DOHH2 (cell line): ENCODE measurements around the gene LAMC2.
"Not testable (repeated sequence)": the region's sequence is repeated elsewhere in the genome, so short reads cannot be mapped to it uniquely, and the experiment has no call there.

Experiments
- H3F3A ChIP-seq: fragments of 200-600 bp; sonication (generic), shearing (Covaris generic); 2 replicates; pipeline ENCODE4 v1.6.0; 2016; ENCODE audit warnings: antibody characterized with exemption, mild to moderate bottlenecking; ENCODE audit not compliant: control insufficient read depth, insufficient read depth
- H3K27ac ChIP-seq: fragments of 200-600 bp; sonication (generic); 2 replicates; pipeline ENCODE4 v1.5.1; 2014; ENCODE audit warnings: low read depth, mild to moderate bottlenecking, low read length, moderate library complexity
- H3K27me3 ChIP-seq: fragments of 200-600 bp; sonication (generic); 2 replicates; pipeline ENCODE4 v1.6.1; 2014; ENCODE audit warnings: mild to moderate bottlenecking, low read length, mixed read lengths; ENCODE audit not compliant: control insufficient read depth
- H3K36me3 ChIP-seq: fragments of 200-600 bp; sonication (generic); 2 replicates; pipeline ENCODE4 v1.6.1; 2014; ENCODE audit warnings: mild to moderate bottlenecking, low read length, moderate library complexity, mixed read lengths; ENCODE audit not compliant: control insufficient read depth
- H3K4me1 ChIP-seq: fragments of 200-600 bp; sonication (generic); 2 replicates; pipeline ENCODE4 v1.6.1; 2014; ENCODE audit warnings: mild to moderate bottlenecking, low read length, mixed read lengths; ENCODE audit not compliant: control insufficient read depth
- H3K4me2 ChIP-seq: fragments of 200-600 bp; sonication (generic); 2 replicates; pipeline ENCODE4 v1.6.0; 2014; ENCODE audit warnings: mild to moderate bottlenecking, low read length, moderate library complexity
- H3K4me3 ChIP-seq: fragments of 200-600 bp; sonication (generic); 2 replicates; pipeline ENCODE4 v1.5.1; 2014; ENCODE audit warnings: mild to moderate bottlenecking, low read length, mixed read lengths
- H3K79me2 ChIP-seq: fragments of 200-600 bp; sonication (generic); 2 replicates; pipeline ENCODE4 v1.6.1; 2014; ENCODE audit warnings: mild to moderate bottlenecking, low read length, mixed read lengths; ENCODE audit not compliant: control insufficient read depth
- H3K9me2 ChIP-seq: fragments of 200-600 bp; sonication (generic); replicated peaks from 2 replicates; pipeline ENCODE4 v1.6.1; 2014; ENCODE audit warnings: mild to moderate bottlenecking, low read length, mixed read lengths; ENCODE audit not compliant: control insufficient read depth
- H3K9me3 ChIP-seq: fragments of 200-600 bp; sonication (generic); 2 replicates; pipeline ENCODE4 v1.6.1; 2014; ENCODE audit warnings: antibody characterized with exemption, low read length, mixed read lengths; ENCODE audit not compliant: control insufficient read depth, insufficient read depth
- H4K20me1 ChIP-seq: fragments of 200-600 bp; sonication (generic); 2 replicates; pipeline ENCODE4 v1.6.0; 2014; ENCODE audit warnings: low read depth, mild to moderate bottlenecking, antibody characterized with exemption, low read length, moderate library complexity; ENCODE audit not compliant: control insufficient read depth, insufficient read depth
- EZH2phosphoT487 ChIP-seq: fragments of 200-600 bp; sonication (generic); IDR thresholded peaks from 2 replicates; pipeline ENCODE4 v1.6.1; 2017; ENCODE audit warnings: borderline replicate concordance, mild to moderate bottlenecking, antibody characterized with exemption, low read length, moderate library complexity, mixed read lengths
- TF ChIP-seq, protein P1 (sequence below): fragments of 200-600 bp; sonication (generic); IDR thresholded peaks from one replicate; pipeline ENCODE4 v1.5.1; 2014; ENCODE audit warnings: antibody characterized with exemption, mild to moderate bottlenecking, low read depth, low read length; ENCODE audit not compliant: poor library complexity, severe bottlenecking

LAMC2 gene

GRCh38 chr1:183239793-183240525, 53.9 kb downstream of the LAMC2 start:
- H3F3A ChIP-seq: no peaks in the 10 kb centered on the region
- H3K9me3 ChIP-seq: no peaks in the 10 kb centered on the region
- TF ChIP-seq, protein P1, sequence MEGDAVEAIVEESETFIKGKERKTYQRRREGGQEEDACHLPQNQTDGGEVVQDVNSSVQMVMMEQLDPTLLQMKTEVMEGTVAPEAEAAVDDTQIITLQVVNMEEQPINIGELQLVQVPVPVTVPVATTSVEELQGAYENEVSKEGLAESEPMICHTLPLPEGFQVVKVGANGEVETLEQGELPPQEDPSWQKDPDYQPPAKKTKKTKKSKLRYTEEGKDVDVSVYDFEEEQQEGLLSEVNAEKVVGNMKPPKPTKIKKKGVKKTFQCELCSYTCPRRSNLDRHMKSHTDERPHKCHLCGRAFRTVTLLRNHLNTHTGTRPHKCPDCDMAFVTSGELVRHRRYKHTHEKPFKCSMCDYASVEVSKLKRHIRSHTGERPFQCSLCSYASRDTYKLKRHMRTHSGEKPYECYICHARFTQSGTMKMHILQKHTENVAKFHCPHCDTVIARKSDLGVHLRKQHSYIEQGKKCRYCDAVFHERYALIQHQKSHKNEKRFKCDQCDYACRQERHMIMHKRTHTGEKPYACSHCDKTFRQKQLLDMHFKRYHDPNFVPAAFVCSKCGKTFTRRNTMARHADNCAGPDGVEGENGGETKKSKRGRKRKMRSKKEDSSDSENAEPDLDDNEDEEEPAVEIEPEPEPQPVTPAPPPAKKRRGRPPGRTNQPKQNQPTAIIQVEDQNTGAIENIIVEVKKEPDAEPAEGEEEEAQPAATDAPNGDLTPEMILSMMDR: no peak
- no peak for TF ChIP-seq EZH2phosphoT487
- H3K9me2 ChIP-seq: no peaks in the 10 kb centered on the region
- no peak overlapping the region for H3K27ac ChIP-seq
- H3K36me3 ChIP-seq: no peaks in the 10 kb centered on the region
- H3K27me3 ChIP-seq: peaks cover 28% of the 10 kb centered on the region
- no peaks in the 10 kb centered on the region for H3K4me1 ChIP-seq
- no peaks in the 10 kb centered on the region for H3K79me2 ChIP-seq
- H3K4me2 ChIP-seq: no peak overlapping the region
- H3K4me3 ChIP-seq: no peak overlapping the region
- no peaks in the 10 kb centered on the region for H4K20me1 ChIP-seq

DNA sequence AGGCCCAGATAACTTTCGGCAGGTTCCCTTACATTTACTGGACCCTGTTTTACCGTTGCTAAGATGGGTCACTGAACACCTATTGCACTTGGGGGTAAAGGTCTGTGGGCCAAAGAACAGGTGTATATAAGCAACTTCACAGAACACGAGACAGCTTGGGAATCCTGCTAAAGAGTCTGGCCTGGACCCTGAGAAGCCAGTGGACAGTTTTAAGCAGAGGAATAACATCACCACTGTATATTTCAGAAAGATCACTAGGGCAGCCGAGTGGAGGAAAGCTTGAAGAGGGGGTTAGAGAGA, 54.4 kb downstream of the LAMC2 start:
- Histone ChIP-seq H3K36me3 (no peaks in the 10 kb centered on the region), H3K4me1 (no peaks in the 10 kb centered on the region), H3K9me3 (no peaks in the 10 kb centered on the region), H4K20me1 (no peaks in the 10 kb centered on the region), H3K27ac (no peak overlapping the region), H3K4me3 (no peak overlapping the region), H3K9me2 (no peaks in the 10 kb centered on the region), H3K27me3 (peaks cover 28% of the 10 kb centered on the region), H3K79me2 (no peaks in the 10 kb centered on the region), H3F3A (no peaks in the 10 kb centered on the region), H3K4me2 (no peak overlapping the region)
- TF ChIP-seq, protein P1: no peak
- no peak for TF ChIP-seq EZH2phosphoT487

DNA sequence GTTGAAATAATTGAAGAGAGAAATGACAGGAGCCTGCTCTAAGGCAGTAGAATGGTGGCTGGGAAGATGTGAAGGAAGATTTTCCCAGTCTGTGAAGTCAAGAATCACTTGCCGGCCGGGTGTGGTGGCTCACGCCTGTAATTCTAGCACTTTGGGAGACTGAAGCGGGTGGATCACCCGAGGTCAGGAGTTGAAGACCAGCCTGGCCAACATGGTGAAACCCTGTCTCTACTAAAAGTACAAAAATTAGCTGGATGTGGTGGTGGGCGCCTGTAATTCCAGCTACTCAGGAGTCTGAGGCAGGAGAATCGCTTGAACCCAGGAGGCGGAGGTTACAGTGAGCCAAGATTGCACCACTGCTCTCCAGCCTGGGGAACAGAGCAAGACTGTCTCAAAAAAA, 54.8 kb downstream of the LAMC2 start:
- not testable (repeated sequence) for H3K4me1 ChIP-seq, H3K4me2 ChIP-seq, H3K4me3 ChIP-seq, H4K20me1 ChIP-seq, H3K9me2 ChIP-seq, H3K36me3 ChIP-seq, H3K9me3 ChIP-seq, H3K79me2 ChIP-seq, H3F3A ChIP-seq, H3K27ac ChIP-seq
- peaks cover 28% of the 10 kb centered on the region for H3K27me3 ChIP-seq

- H3K4me3 ChIP-seq: no peak overlapping the region
Observed at GRCh38 chr1:183241471-183241870, 55.4 kb downstream of the LAMC2 start.

More at GRCh38 chr1:183241471-183241870, 55.4 kb downstream of the LAMC2 start:
- H3K9me3 ChIP-seq: no peaks in the 10 kb centered on the region
- H3K79me2 ChIP-seq: no peaks in the 10 kb centered on the region
- no peak for TF ChIP-seq EZH2phosphoT487
- TF ChIP-seq, protein P1: no peak
- no peaks in the 10 kb centered on the region for H3K4me1 ChIP-seq
- no peaks in the 10 kb centered on the region for H3K36me3 ChIP-seq
- no peak overlapping the region for H3K27ac ChIP-seq
- H3K4me2 ChIP-seq: no peak overlapping the region
- no peaks in the 10 kb centered on the region for H4K20me1 ChIP-seq
- H3F3A ChIP-seq: no peaks in the 10 kb centered on the region
- no peaks in the 10 kb centered on the region for H3K9me2 ChIP-seq
- H3K27me3 ChIP-seq: peaks cover 28% of the 10 kb centered on the region
